ENCODE measurements around the gene TNRC18. TPM values are rescaled to one million over a fixed set of nuclear protein-coding genes. Genes with fewer than 3 reads are reported as not detected.

The TNRC18 gene
- total and polyA plus RNA-seq, 2 of the 8 experiments (the other 6 are each of a cell fraction or from before 2014, with no cell fraction given) = 1.7 to 8.6 TPM

DNA sequence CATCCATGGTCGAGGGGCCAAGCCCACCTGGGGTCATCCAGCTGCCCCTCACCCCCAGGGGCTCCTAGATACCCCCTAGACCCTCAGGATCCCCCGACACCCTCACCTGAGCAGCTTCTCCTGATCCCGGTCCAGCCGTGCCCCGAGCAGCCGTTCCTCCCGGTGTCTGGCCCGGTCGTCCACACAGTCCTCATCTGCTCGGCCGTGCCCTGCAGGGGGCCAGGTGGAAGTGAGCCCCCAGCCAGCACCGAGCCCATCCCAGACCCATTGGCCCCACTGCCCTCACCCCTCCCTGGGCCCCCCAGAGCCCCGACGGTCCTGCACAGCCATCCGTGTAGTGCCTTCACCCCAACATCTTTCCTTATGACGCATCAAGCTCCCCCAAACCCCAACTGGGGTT is 45.8 kb downstream of the TNRC18 start:
- Histone ChIP-seq H3K4me3 (ENCODE audit: extremely low read depth in 1 of 4, insufficient read depth in 2 of 4, low read depth in 3 of 4, low read length in 4 of 4) (no peak overlapping the region), H3K4me1 (replicated peaks in 1 of 4; ENCODE audit: control insufficient read depth in 3 of 4, insufficient read depth in 4 of 4, low read length in 3 of 4) (peaks cover 0 to 9% (median 7%) of the 10 kb centered on the region in 4 experiments; a peak in 6 of 7 replicates), H4K20me1 (replicated peaks in 1 of 2; ENCODE audit: control insufficient read depth in 1 of 2, insufficient read depth in 2 of 2, low read length in 2 of 2) (peaks cover 0 to 4% of the 10 kb centered on the region in 2 experiments), H3K56ac (replicated peaks; ENCODE audit: insufficient read length, low read depth, low read length) (no peak overlapping the region), H3K23me2 (ENCODE audit: low read depth, low read length) (no peaks in the 10 kb centered on the region), H3K79me2 (ENCODE audit: control insufficient read depth in 1 of 2, insufficient read depth in 2 of 2, low read length in 2 of 2) (no peaks in the 10 kb centered on the region), H4K5ac (ENCODE audit: insufficient read length, low read depth, low read length) (no peak overlapping the region), H3K18ac (ENCODE audit: extremely low read depth, low read length) (no peak overlapping the region), H4K8ac (ENCODE audit: extremely low read depth, insufficient read depth, low read length) (no peak overlapping the region), H3K4me2 (ENCODE audit: insufficient read depth in 1 of 2, low read depth in 2 of 2, low read length in 2 of 2) (no peak overlapping the region), H3K27me3 (replicated peaks in 1 of 4; ENCODE audit: control insufficient read depth in 3 of 4, extremely low read depth in 1 of 4, insufficient read depth in 3 of 4, low read length in 3 of 4) (no peaks in the 10 kb centered on the region), H2BK15ac (ENCODE audit: low read length) (no peak overlapping the region), H3K14ac (ENCODE audit: insufficient read length) (no peak overlapping the region), H2BK20ac (ENCODE audit: low read length) (no peak overlapping the region), H2BK120ac (replicated peaks; ENCODE audit: low read depth, low read length) (no peak overlapping the region), H3K23ac (ENCODE audit: insufficient read length) (no peak overlapping the region), H4K91ac (replicated peaks; ENCODE audit: insufficient read length, low read length) (no peak overlapping the region), H3K79me1 (ENCODE audit: low read depth, low read length) (peaks cover 3% of the 10 kb centered on the region; the same call in 1 of the 2 replicates), H3K9me3 (ENCODE audit: insufficient read depth in 2 of 2, low read depth in 1 of 2, low read length in 1 of 2) (no peaks in the 10 kb centered on the region), H2BK5ac (ENCODE audit: low read depth, low read length) (no peak overlapping the region), H3K4ac (replicated peaks; ENCODE audit: insufficient read length, low read depth, low read length) (no peak overlapping the region), H3K36me3 (ENCODE audit: control insufficient read depth in 2 of 4, insufficient read depth in 4 of 4, low read length in 3 of 4) (no peaks in the 10 kb centered on the region), H2AK5ac (ENCODE audit: low read depth, low read length) (no peak overlapping the region), H2AFZ (ENCODE audit: low read length) (no peak overlapping the region), H3K9ac (replicated peaks in 1 of 4; ENCODE audit: extremely low read depth in 1 of 4, low read depth in 3 of 4, low read length in 3 of 4) (no peak overlapping the region), H3K27ac (ENCODE audit: low read depth, low read length) (no peak overlapping the region), H2BK12ac (ENCODE audit: low read depth, low read length) (no peak overlapping the region)
- CTCF ChIA-PET (ENCODE audit: partially characterized antibody) = interaction anchor here (0.5 to 1.2 kb wide), 3 partner anchors 12 to 32 kb away, joined by 3 to 4 read pairs (median 3); no protein-coding TSS in a partner anchor
- FAIRE-seq (no peak), DNase-seq (ENCODE audit: low read depth in 1 of 2, low spot score in 2 of 2) (no peak)
- WGBS, 2 experiments (ENCODE audit: extremely low coverage in 1 of 2, insufficient coverage in 1 of 2, insufficient read length in 1 of 2, insufficient replicate concordance in 2 of 2, low coverage in 1 of 2, low lambda C conversion rate in 2 of 2, missing lambda C conversion rate in 1 of 2) = 98% methylated on average over 12 of the region's 16 CpGs; no CpG with 5 or more reads in 1 of the 2 experiments
- TF ChIP-seq KDM5A (IDR thresholded peaks at IDR 0.05; ENCODE audit: low read length) = no peak
- no peak for TF ChIP-seq SP2 (IDR thresholded peaks at IDR 0.05; ENCODE audit: low read length)
- no peak for TF ChIP-seq SIRT6 (IDR thresholded peaks at IDR 0.05; ENCODE audit: low read length)
- TF ChIP-seq SIN3A (conservative IDR thresholded peaks at IDR 0.05 in 1 of 2, IDR thresholded peaks at IDR 0.05 in 1 of 2; ENCODE audit: low read depth in 1 of 2, low read length in 2 of 2) = no peak
- no peak for TF ChIP-seq POLR2AphosphoS5 (IDR thresholded peaks at IDR 0.05; ENCODE audit: low read depth, low read length)
- no peak for TF ChIP-seq MAFK (IDR thresholded peaks at IDR 0.05; ENCODE audit: low read depth, low read length)
- no peak for TF ChIP-seq ASH2L (IDR thresholded peaks at IDR 0.05; ENCODE audit: low read length)
- TF ChIP-seq FOSL1 (IDR thresholded peaks at IDR 0.05; ENCODE audit: insufficient read depth, low read depth, low read length) = no peak
- TF ChIP-seq TEAD4 (IDR thresholded peaks at IDR 0.05; ENCODE audit: low read depth, low read length) = no peak
- no peak for TF ChIP-seq SAP30 (IDR thresholded peaks at IDR 0.05; ENCODE audit: insufficient read depth, insufficient replicate concordance, low read length)
- no peak for TF ChIP-seq RFX5 (IDR thresholded peaks at IDR 0.05; ENCODE audit: borderline replicate concordance, low read depth, low read length)
- TF ChIP-seq CTBP2 (IDR thresholded peaks at IDR 0.05; ENCODE audit: borderline replicate concordance, insufficient read depth, insufficient read length, low read length) = no peak
- POLR2A ChIA-PET (ENCODE audit: partially characterized antibody) = no interaction called here
